GM21737 (cell line): Measurements from ENCODE around the gene DDN.
A peak's percentile ranks its signal among the peaks of the same experiment; 100 is the strongest.

Source experiments
- ATAC-seq: cut with Tn5 transposase; IDR thresholded peaks from one replicate; pipeline ENCODE4 v1.9.1; 2021; ENCODE audit warnings: mild to moderate bottlenecking, moderate library complexity; ENCODE audit not compliant: unreplicated experiment

DDN gene

GRCh38 chr12:48969160-48969771 is 29.9 kb downstream of the DDN start:
- no peak for ATAC-seq

DNA sequence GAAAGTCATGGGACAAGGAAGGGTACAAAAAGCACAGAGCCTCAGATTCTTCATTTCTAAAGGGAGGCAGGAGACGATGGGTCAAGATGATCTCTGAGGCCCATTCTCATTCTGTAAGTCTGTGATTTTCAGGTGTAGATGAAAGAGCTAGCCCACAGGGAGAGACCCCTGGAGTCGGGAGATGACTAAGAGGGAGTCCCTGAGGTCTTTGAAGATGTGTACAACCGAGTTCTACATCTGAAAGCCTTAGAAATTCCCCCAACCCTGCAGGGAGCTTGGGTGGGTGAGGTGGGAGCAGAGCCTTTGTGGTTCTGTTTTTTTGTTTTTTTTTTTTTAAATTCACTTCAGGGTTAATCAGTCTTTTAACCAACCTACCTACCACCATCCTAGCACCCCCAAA is 30.7 kb downstream of the DDN start:
- no peak for ATAC-seq

DNA sequence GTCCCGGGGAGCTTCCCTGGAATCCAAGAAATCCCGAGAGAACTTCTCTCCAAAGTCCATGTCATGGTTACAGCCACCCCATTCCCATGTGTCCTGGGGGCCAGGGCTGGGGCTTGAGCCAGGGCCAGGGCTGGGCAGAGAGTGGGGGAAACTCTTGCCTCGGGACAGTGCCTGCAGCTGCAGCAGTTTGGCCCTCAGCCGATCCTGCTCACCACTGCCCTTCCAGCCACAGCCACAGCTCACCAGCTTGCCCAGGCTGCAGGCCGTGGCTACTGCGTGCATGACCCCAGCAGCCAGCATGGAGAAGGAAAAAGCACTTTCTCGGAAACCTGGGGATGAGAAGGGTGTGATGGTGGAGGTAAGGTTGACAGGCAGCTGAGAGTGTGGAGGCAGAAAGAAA is 31.2 kb downstream of the DDN start:
- ATAC-seq, result no peak

DNA sequence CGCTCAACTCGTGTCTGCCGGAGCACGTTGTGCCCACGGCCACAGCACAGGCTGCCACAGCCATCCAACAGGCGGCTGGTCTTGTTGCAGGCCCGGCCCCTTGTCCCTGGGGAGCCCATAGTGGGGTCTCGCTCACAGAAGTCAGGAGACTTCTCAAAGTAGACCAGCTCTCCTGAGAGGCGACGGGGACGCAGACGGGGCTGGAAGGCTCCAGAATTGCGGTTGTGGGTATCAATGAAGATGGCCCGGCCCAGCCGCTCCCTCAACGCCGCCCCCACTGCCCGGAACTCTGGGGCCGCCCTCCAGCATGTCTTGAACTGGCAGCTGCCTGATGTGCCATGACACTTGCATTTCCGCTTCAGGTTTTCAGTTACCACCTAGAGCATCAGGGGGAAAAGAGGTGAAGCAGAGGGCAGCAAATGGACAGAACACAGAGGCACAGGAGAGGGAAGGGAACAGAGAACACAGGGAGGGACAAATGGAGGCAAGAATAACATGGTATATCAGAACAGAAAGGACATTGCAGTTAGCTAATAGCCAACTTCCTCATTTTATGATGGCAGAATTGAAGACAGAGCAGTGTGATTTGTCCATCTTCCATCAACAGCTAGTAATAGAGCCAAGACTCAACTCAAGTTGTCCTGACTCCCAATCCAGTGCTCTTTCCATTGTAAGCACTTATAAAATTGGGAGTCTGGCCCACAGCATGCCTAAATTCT is 32.8 kb downstream of the DDN start:
- no peak for ATAC-seq

- no peak for ATAC-seq
Measured at GRCh38 chr12:48965298-48965838, 33.8 kb downstream of the DDN start.

GRCh38 chr12:48961801-48962200 is 37.4 kb downstream of the DDN start:
- no peak for ATAC-seq

- no peak for ATAC-seq
Measured at GRCh38 chr12:48961331-48961730, 37.8 kb downstream of the DDN start.

DNA sequence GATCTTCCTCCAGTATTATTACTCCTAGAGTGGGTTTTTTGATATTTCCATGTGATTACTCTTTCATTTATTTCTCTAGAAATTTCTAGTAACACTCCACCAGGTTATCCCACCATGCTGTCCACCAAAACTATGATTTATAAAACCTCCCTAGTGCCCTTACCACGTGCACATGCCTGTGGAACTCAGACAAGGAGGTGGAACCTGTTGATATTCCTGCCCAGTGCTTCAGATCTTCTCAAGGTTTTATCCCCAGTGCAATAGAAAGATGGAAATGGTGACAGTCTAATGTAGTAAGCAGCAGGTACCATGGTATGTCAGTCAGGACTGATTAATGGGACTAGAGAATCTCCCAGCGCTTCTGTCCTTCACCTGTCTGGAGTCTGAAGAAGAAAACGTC is 38.3 kb downstream of the DDN start:
- ATAC-seq, result no peak

- ATAC-seq, result no peak
Measured at GRCh38 chr12:48958049-48958388, 41.2 kb downstream of the DDN start.

GRCh38 chr12:48957141-48958048 is 41.8 kb downstream of the DDN start, which contains the start of gene ARF3:
TSS of gene ARF3 (minus strand) at chr12:48957487. CDS start at chr12:48941095, 16,392 bp downstream.
- ATAC-seq, result peak; percentile 89

DNA sequence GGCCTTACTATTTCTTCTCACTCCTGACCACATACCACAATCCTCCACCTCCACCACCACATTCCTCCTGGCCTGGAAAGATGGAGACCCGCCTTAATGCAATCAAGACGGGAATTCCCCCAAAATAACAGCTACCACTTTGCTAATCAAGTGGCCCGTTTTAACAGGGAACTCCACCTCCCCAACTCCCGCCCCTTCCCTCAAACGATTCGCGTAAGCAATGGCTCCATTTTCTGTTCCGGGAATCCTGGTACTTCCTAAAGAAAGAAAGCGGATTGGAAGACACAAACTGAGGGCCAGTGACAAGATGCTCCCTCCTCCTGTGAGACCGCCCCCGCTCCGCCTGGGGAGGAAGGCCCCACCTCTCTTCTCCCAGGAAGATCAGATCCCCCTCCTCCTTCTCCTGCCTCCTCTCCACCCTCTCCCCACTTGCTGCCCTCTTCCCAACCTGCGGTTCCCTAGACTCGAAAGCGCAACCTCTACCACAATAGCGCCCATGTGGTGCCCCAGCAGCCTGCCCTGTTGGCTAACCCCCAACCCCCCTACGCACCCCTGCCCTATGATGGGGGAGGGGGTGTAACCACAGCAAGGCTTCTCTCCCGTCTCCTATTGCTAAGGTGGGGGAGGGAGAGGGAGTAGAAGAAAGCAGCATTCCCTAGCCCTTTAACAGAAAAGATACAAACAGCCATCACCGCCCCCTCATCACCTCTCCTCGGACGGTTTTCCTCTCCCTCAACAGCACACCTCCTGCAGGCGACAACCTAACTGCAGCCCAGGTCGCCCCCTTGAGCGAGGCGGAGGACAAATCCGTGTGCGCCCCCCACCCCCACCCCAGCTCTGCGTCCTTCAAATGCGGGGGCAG is 42.7 kb downstream of the DDN start:
- peak; percentile 30 for ATAC-seq

DNA sequence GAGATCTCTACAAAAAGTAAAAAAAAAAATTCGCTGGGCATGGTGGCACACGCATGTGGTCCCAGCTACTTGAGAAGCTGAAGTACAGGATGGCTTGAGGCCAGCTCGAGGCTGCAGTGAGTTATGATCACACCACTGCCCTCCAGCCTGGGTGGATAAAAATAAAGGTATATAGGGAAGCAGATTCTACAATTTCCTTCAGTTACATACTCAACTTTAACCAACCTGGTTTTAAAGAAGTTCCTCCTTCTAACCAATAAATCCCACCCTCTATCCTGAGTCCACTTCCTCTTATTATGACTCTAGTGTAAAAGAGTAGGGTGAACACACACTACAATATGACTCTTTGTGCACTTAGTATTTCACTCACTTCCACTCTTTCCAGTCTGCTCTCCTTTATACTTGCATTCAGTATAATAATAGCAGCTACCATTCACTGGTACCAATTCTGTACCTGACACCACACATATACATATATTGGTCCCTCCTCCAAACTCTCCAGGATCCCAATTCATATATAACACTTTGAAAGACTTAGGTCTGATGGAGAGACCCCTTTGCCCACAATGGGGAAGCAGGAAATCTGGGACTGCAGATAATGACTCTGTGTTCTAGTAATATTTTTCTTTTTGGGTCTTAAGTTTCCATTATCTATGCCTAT is 44.2 kb downstream of the DDN start:
- no peak for ATAC-seq

DNA sequence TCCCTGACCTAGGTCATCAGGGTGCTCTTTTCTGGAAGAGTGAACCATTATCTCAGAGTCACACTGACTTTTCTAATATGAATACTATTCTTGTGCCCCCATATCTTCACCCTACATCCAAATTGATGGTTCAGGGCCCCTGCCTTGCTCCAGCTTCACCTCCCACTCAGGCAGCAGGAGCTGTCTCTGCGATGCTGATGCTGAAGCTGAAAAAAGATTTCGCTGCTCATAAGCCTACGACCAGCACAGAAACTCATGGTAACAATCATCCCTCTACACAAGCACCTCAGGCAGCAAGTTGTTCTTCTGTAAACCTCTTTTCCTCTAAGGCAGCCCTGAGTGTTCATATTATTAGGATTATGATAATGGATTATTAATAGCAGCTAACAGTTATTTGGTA is 45.1 kb downstream of the DDN start:
- ATAC-seq, result no peak

DNA sequence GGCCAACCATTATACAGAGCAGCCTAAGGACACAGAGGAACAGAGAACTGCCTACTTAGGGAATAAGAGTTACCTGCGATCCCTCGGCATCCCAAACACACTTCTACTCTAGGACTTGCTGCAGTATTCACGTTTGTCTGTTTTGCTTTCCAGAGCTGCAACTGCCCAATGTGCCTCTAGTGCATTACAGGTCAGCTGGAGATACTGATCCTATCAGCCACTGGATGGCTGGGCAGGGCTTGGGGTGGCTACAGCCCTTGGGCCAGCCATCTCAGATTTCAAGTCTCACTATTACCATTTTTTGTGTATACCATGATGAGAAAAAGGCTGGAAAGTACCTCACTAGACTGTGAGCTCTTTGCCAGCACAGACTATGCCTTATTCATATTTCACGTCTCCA is 46.5 kb downstream of the DDN start:
- ATAC-seq, result no peak

DNA sequence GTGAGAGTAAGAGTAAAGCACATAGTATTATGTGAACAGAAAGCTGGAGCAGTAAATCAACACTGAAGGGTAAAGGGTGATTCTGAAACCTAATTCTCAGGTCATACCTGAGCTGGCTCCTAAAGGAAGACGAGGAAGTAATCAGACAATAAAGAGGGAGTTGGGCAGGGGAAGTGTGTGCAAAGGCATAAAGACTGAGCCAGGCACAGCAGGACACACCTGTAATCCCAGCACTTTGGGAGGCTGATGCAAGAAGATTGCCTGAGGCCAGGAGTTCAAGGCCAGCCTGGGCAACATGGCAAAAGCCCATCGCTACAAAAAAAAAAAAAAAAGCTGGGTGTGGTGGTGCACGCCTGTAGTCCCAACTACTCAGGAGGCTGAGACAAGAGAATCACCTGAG is 51.4 kb downstream of the DDN start:
- ATAC-seq, result no peak

DNA sequence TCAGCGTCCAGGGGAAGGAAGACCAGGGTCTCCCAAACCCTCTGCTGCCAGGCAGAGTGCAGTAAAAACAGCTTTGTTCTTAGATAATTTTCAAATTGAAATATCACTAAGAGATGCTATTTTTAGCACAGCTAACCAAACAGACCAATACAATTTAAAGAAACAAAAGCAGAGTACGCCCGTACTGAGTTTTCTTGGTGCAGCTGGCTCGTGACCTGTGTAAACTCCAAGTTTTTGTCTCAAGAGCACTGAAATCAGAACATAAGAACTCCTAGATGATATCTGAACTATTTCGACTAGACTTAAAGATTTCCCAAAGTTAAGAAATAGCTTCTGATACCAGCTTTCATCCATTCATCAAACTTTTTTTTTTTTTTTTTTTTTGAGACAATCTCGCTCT is 52.2 kb downstream of the DDN start:
- no peak for ATAC-seq

DNA sequence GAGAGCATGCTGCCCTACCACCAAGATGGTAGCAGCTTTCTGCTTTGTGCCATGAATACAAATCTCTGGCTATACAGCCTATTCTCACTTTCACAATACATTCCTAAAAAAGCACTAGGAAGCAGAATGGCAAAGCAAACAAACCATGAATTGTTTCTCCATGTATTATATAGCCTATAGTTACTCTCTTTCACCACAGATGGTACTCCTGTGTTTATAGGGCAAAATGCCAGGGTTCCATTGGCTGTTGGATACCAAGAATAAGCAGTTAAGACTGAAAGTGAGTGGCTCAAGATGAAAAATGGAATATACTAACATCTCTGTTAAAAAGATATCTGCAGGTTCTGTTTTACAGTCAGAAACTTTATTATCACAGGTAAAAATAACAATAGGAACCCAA is 53.0 kb downstream of the DDN start:
- ATAC-seq, result no peak
